ENCODE data around the gene DEPP1.

GRCh38 chr10:44990302-44990655 is 11.7 kb upstream of the DEPP1 start:
- TF ChIP-seq CTCF (IDR thresholded peaks at IDR 0.05; ENCODE audit: low read depth, low read length, poor library complexity, severe bottlenecking) (no peak), EZH2phosphoT487 (IDR thresholded peaks at IDR 0.05; ENCODE audit: borderline replicate concordance, low read length) (no peak)
